ENCODE data around the gene CCDC171.
"Not testable (repeated sequence)": the region's sequence is repeated elsewhere in the genome, so short reads cannot be mapped to it uniquely, and the experiment has no call there.

The CCDC171 gene

DNA sequence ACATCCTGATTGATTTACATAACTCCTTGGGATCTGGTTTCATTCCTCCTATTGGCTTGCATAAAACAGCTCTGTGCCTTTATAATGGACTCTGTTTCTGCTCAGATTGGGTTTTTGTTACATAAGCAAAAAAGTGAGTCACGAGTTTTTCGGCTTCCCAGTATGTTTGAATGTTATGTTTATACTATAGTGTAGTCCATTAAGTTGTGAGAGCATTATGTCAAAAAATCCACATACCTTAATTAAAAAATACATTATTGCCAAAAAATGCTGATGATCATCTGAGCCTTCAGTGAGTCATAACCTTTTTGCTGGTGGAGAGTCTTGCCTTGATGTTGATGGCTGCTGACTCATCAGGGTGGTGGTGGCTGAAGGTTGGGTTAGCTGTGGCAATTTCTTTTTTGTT lies 144.6 kb downstream of the CCDC171 start:
- no peak overlapping the region for H3K27ac ChIP-seq

DNA sequence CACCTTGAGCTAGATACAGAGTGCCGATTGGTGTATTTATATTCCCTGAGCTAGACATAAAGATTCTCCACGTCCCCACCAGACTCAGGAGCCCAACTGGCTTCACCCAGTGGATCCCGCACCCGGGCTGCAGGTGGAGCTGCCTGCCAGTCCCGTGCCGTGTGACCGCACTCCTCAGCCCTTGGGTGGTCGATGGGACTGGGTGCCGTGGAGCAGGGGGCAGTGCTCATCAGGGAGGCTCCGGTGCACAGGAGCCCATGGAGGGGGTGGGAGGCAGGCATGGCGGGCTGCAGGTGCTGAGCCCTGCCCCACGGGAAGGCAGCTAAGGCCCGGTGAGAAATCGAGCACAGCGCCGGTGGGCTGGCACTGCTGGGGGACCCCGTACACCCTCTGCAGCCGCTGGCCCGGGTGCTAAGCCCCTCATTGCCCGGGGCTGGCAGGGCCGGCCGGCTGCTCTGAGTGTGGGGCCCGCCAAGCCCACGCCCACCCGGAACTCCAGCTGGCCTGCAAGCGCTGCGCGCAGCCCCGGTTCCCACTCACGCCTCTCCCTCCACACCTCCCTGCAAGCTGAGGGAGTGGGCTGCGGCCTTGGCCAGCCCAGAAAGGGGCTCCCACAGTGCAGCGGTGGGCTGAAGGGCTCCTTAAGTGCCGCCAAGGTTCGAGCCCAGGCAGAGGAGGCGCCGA lies 147.2 kb downstream of the CCDC171 start:
- H3K27ac ChIP-seq = not testable (repeated sequence)

More for the DNA sequence above, 144.6 kb downstream of the CCDC171 start:
- no peak for TF ChIP-seq ZFX (IDR thresholded peaks at IDR 0.05; ENCODE audit: borderline replicate concordance)
- TF ChIP-seq, protein P1, sequence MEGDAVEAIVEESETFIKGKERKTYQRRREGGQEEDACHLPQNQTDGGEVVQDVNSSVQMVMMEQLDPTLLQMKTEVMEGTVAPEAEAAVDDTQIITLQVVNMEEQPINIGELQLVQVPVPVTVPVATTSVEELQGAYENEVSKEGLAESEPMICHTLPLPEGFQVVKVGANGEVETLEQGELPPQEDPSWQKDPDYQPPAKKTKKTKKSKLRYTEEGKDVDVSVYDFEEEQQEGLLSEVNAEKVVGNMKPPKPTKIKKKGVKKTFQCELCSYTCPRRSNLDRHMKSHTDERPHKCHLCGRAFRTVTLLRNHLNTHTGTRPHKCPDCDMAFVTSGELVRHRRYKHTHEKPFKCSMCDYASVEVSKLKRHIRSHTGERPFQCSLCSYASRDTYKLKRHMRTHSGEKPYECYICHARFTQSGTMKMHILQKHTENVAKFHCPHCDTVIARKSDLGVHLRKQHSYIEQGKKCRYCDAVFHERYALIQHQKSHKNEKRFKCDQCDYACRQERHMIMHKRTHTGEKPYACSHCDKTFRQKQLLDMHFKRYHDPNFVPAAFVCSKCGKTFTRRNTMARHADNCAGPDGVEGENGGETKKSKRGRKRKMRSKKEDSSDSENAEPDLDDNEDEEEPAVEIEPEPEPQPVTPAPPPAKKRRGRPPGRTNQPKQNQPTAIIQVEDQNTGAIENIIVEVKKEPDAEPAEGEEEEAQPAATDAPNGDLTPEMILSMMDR (IDR thresholded peaks at IDR 0.05) = no peak

DNA sequence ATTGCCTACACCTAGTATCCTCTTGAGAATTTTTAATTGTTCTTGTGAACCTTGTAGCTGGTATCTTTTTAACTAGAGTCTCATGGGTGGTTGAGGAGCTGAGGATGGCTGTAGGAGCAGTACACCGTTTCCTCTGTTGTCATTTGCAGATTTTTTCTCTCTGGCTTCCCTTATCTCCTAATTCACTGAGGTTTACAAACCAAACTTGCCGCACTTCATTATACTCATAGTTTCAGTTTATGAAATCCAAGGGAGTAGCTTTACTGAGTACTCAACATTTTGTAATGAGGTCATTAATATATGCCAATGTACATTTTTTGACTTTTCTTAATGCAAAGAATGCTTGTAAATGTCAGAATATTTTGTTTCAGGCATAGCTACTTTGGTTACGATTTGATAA lies 154.2 kb downstream of the CCDC171 start:
- no peak overlapping the region for H3K27ac ChIP-seq
- TF ChIP-seq, protein P1 (IDR thresholded peaks at IDR 0.05) = no peak
- TF ChIP-seq ZFX (IDR thresholded peaks at IDR 0.05; ENCODE audit: borderline replicate concordance) = no peak

DNA sequence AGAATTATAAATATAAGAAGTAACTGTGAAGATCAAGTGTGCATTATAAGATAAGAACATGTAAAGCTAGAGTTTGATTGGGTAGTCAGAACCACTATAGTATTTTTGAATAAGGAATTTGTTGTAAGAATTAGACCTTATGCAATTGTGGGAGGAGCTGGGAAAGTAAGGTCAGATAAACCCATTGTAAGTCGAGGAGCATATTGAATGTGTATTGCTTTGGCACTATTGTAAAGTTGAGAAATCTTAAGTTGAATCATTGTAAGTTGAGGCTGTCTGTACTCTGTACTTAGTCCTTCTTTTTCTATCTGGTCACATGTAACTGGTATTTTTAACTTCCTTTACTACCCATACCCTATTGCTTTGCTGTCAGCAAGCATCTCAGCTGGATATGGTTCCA lies 158.7 kb downstream of the CCDC171 start:
- TF ChIP-seq ZFX (IDR thresholded peaks at IDR 0.05; ENCODE audit: borderline replicate concordance) = no peak
- TF ChIP-seq, protein P1 (IDR thresholded peaks at IDR 0.05) = no peak
- H3K27ac ChIP-seq = no peak overlapping the region

DNA sequence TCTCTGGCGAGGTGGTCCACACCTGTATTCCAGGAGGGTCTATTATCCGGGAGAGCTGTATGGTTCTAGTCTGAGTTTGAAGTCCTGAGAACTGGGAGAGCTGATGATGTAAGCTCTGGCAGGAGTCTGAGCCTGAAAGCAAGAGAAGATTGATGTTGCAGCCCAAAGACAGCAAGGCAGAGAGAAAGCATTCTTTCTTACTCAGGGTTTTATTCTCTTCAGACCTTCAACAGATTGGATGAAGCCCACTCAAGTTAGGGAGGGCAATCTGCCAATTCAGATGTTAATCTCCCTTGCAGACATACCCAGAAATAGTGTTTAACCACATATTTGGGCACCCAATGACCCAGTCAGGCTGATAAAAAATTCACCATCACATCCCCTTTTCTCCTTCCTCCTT lies 159.1 kb downstream of the CCDC171 start:
- TF ChIP-seq, protein P1 (IDR thresholded peaks at IDR 0.05) = no peak
- no peak for TF ChIP-seq ZFX (IDR thresholded peaks at IDR 0.05; ENCODE audit: borderline replicate concordance)
- H3K27ac ChIP-seq = no peak overlapping the region

DNA sequence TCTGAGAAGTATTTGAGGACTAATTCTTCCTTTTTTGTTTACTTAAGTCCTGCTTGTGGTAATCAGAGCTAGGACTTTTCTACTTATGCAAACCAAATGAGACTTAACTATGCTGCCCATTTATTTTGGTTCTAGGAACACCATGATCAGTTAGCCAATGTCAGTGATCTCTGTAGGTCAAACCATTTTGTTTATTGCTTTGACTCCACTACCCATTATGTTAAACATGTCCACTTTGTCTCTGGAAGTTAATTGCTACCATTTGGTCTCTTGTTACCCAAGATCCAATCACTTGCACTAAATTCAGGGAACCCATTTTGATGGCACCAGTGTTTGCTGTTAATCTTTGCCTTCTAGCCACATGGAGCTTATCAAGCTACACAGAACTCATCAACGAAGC lies 161.9 kb downstream of the CCDC171 start:
- TF ChIP-seq, protein P1 (IDR thresholded peaks at IDR 0.05) = no peak
- TF ChIP-seq ZFX (IDR thresholded peaks at IDR 0.05; ENCODE audit: borderline replicate concordance) = no peak
- no peak overlapping the region for H3K27ac ChIP-seq

DNA sequence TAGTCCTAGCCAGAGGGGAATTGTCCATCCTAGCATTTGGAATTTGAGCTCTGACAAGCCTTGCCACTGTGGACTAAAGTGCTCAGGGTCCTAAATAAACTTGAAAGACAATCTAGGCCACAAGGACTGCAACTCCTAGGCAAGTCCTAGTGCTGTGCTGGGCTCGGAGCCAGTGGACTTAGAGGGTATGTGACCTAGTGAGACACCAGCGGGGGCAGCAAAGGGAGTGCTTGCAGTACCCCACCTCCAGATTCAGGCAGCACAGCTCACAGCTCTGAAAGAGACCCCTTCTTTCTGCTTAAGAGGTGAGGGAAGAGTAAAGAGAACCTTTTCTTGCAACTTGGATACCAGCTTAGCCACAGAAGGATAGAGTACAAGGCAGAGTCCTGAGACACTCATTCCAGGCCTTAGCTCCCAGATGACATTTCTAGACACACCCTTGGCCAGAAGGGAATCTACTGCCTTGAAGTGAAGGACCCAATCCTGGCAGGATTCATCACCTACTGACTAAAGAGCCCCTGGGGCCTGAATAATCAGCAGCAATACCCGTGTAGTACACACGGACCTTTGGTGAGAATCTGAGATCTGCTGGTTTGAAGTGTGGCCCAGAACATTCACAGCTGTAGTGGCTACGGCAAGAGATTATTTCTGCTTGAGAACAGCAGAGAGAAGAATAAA lies 164.6 kb downstream of the CCDC171 start:
- no peak for TF ChIP-seq ZFX (IDR thresholded peaks at IDR 0.05; ENCODE audit: borderline replicate concordance)
- TF ChIP-seq, protein P1 (IDR thresholded peaks at IDR 0.05) = no peak
- no peak overlapping the region for H3K27ac ChIP-seq

Data from 22Rv1 (cell line).